ENCODE measurements around the gene AP3B1.
A peak's percentile ranks its signal among the peaks of the same experiment; 100 is the strongest.

- TF ChIP-seq CTCF (IDR thresholded peaks at IDR 0.05; ENCODE audit: borderline replicate concordance, extremely low read depth, low read length, poor library complexity, severe bottlenecking) (peak; percentile 64), EZH2 (IDR thresholded peaks at IDR 0.05; ENCODE audit: borderline replicate concordance, low read depth, low read length, severe bottlenecking) (no peak)
Measured at GRCh38 chr5:78269088-78269703, 25.3 kb downstream of the AP3B1 start.
